Measurements from ENCODE around the gene CD70.
"Not testable (repeated sequence)": the region's sequence is repeated elsewhere in the genome, so short reads cannot be mapped to it uniquely, and the experiment has no call there.

The CD70 gene

GRCh38 chr19:6570764-6571163, 20.2 kb downstream of the CD70 start:
- no peak for DNase-seq

GRCh38 chr19:6568816-6569215, 22.1 kb downstream of the CD70 start:
- no peak for DNase-seq

DNA sequence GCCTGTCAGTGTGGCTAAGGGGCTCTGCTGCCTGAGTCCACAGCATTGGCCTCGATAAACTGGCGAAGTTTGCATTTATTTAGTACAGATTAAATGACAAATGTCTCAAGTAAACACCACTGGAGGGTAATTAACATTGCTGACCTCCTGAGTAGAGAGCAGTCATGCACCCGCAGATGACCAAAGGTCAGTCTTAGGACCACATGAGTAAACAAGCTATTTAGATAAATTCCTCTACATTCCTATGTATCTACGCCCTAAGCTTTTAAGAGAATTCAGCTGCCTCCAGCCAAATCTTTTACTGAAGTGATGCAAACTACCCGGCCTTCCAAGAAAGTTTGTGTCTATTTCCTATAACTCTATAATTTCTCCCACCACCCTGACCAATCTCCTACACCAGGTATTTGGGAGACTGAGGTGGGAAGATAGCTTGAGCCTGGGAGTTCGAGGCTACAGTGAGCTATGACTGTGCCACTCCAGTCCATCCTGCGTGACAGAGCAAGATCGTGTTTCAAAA, 22.9 kb downstream of the CD70 start:
- DNase-seq, result no peak

DNA sequence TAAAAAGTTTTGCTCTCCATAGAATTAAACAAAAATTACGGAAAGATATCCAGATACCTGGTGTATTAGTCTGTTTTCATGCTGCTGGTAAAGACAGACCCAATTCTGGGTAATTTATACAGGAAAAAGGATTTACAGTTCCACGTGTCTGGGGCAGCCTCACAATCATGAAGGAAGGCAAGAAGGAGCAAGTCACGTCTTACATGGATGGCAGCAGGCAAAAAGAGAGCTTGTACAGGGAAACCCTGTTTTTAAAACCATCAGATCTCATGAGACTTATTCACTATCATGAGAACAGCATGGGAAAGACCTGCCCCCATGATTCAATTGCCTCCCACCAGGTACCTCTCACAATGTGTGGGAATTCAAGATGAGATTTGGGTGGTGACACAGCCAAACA, 24.2 kb downstream of the CD70 start:
- DNase-seq, result not testable (repeated sequence)

DNA sequence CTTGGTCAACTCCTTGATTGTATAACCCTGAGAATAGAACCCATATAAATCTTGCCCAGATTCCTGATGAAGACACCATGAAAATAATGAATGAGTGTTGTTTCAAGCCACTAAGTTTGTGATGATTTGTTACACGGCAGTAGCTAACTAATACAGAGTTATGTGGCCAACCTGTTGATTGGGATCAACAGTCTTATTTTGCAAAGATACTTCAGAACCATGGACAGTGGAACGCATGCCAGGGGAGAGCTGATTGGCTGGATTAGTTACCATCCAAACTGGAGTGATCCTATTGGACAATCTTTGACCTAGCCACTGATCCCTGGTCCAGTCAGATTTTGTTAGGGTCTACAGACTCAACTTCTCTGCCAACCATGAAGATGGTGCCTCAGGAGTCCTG, 26.6 kb downstream of the CD70 start:
- no peak for DNase-seq

DNA sequence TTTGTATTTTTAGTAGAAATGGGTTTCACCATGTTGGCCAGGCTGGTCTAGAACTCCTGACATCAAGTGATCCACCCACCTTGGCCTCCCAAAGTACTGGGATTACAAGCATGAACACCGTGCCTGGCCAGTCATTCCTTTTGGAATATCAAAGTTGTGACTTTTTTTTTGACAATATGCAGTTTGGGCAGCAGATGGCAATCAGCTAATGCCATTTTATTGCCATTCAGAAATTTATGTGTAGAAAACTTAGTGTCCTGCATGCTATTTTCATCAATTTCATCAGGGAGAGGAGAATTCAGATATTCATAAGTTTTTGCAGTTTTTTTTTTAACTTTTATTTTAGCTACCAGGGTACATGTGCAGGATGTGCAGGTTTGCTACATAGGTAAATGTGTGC, 28.5 kb downstream of the CD70 start:
- not testable (repeated sequence) for DNase-seq

DNA sequence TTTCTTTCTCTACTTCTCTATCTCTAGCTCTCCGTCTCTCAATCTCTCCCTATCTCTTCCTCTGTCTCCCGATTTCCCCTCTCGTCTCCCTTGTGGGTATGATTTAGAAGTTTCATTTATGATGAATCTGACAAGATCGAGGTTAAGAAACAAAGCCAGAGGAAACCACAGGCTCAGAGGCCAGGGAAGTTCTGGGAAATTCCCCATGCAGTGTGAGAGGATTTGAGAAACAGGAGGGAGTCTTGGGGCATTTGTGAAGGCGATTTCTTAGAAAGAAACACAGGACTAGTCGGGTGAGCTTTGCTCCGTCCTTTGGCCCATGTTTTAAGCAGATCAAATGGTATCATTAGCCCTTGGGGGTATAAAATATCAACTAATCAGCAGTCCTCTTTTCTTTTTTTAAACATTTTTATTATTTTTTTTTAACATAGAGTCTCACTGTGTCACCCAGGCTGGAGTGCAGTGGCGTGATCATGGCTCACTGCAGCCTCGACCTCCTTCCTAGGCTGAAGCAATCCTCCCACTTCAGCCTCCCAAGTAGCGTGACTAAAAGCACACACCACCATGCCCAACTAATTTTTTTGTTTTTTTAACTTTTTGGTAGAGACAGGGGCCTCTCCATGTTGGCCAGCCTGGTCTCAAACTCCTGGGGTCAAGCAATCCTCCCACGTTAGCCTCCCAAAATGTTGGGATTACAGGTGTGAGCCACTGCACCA, 34.3 kb downstream of the CD70 start:
- no peak for DNase-seq

- DNase-seq, result no peak
Observed at GRCh38 chr19:6556043-6556449, 34.9 kb downstream of the CD70 start.

DNA sequence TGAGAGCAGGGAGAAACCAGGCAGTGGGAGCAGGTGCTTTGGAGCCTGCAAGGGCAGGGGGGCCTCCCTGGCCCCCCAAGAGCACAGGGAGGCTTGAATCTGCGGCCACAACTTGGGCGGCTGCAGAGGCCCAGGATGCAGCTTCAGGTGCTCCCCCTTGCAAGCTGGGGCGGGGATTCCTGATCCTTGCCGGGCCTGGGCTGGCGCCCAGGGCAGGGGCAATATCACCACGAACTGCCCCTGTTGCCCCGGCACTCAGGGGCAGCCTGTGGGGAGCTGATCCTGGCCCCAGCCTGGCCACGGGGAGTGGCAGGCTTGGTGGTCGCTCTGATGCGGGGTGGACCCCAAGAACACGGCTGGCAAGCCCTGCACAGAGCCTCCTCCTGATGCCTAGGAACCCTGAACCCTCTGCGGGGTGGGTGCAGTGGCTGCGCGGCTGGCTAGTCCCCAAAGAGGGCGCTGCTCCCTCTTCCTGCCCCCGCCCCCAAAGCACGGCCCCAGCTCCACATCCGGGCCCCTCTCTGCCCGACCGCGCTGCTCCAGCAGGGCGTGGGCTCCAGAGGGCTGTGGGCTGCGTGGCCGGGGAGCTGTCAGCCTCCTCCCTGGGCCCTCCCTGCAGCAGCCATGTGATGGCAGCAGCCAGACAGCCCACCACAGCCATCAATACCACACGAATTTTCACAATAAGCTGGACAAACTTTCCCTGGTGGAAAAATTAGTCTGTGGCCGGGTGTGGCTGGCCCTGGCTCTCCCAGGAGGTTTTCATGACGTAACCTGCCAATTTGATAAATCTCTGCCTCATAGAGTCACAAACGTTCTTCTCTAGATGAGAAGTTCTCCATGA, 39.1 kb downstream of the CD70 start:
- DNase-seq, result no peak

- DNase-seq, result no peak
Observed at GRCh38 chr19:6551091-6551490, 39.9 kb downstream of the CD70 start.

DNA sequence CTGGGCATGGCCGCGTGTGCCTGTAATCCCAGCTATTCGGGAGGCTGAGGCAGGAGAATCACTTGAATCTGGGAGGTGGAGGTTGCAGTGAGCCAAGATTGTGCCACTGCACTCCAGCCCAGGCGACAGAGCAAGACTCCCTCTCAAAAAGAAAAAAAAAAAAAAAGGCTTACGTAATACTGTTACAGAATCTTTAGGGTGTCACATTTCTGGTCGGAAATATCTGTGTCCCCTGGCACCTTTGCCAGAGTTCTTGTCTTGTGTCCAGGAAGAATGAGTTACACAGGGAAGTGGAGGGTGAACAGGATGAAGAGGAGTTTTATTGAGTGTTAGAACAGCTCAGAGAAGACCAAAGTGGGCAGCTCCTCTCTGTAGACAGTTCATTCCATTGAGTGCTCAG, 40.3 kb downstream of the CD70 start:
- DNase-seq, result not testable (repeated sequence)

GRCh38 chr19:6543866-6544347, 47.0 kb downstream of the CD70 start:
- no peak for DNase-seq

DNA sequence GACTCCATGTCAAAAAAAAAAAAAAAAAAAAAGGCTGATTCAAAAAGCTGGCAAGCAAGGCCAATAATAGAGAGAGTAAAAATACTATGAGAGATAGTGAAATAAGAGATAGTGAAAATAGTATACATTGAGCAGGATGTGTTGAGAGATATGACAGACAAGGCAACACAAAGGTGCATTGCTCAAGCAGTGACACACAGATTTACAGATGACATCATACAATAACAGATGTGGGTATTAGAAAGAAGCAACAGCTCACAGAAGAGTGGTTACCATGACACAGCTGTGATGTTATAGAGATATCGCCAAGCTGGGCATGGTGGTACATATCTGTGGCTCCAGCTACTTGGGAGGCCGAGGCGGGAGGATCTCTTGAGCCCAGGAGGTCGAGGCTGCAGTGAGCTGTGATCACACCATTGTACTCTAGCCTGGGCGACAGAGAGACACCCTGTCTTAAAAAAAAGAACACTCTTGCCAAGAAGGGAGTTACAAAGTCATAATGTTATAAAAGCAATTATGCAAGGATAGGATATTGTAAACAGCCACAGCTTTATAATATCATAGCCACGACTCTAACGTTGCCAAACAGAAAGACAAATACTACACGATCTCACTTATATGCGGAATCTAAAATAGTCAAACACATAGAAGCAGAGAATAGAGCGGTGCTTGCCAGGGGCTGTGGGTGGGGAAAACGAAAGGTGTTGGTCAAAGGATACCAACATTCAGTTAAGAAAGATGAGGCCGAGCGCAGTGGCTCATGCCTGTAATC, 49.8 kb downstream of the CD70 start:
- no peak for DNase-seq

GRCh38 chr19:6539514-6539913, 51.4 kb downstream of the CD70 start:
- DNase-seq, result no peak
